A204.1 (cell line): ENCODE data around the gene CNTNAP3B.
"Not testable (repeated sequence)": the region's sequence is repeated elsewhere in the genome, so short reads cannot be mapped to it uniquely, and the experiment has no call there.

Experiments used
- FAIRE-seq: peaks from 2 replicates; lab custom pipeline; 2012; peaks lifted over from hg19 to GRCh38; lab: Jason Lieb, UNC

Gene CNTNAP3B

GRCh38 chr9:41977965-41978600 is 151.1 kb downstream of the CNTNAP3B start:
- not testable (repeated sequence) for FAIRE-seq

GRCh38 chr9:41974906-41975305 is 154.3 kb downstream of the CNTNAP3B start:
- FAIRE-seq: not testable (repeated sequence)

GRCh38 chr9:41953007-41953406 is 176.2 kb downstream of the CNTNAP3B start:
- FAIRE-seq: not testable (repeated sequence)

GRCh38 chr9:41941738-41942137 is 187.5 kb downstream of the CNTNAP3B start:
- not testable (repeated sequence) for FAIRE-seq

- not testable (repeated sequence) for FAIRE-seq
Measured at GRCh38 chr9:41938143-41938542, 191.1 kb downstream of the CNTNAP3B start.

DNA sequence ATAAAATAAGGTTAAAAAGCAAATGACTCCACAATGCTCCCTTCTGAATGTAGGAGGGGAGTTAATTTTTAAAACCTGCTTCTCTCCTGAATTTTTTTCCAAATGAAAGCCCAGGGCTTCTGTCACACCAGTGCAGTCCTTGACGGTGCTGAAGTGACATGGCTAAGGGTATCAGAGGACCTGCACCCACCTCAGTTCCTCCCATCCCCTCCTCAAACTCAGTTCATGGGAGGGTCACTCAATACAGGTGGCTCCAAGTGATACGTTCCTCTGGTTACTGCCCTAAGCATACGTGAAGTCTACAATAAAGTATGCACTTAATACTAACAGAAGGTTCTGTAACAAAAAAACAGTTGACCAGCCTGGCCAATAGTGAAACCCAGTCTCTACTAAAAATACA is 193.5 kb downstream of the CNTNAP3B start:
- FAIRE-seq: not testable (repeated sequence)

DNA sequence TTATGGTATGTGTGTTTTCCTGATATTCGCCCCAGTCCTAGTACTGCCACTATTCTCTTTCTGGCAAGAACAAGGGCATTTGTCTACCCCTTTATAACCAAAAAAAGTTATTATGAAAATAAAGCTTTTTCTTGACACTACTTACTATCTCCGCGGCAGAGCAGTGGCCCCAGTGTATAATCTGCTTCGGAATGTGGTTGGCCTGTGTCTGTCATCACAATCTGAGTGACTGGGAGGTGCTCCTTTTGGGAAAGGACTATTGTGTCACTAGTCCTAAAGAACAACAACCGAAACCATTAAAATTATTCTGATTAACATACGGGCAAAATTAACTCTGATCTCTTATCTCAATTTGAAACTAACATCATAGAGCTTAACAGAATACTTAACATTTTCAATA is 200.1 kb downstream of the CNTNAP3B start:
- FAIRE-seq: not testable (repeated sequence)

- FAIRE-seq: not testable (repeated sequence)
Measured at GRCh38 chr9:41917374-41917773, 211.9 kb downstream of the CNTNAP3B start.

DNA sequence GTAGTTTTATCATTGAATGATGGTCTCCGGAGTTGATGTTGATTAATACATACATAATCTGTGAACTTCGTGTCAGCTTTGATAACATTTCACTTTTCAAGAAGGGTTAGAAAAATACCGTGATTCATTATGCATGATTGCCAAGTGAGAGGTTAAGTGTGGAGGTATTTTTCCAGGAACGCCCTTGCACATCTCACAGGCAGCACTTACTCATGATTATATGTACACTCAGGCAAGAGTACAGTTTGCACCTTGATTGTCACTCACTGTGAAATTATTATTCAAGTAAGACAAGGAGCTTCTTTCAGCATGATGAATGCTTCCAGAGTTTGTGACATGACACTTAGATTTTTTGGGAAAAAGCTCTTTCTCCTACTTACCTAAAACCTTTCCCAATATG is 223.7 kb downstream of the CNTNAP3B start:
- FAIRE-seq: not testable (repeated sequence)

- not testable (repeated sequence) for FAIRE-seq
Measured at GRCh38 chr9:41902762-41903161, 226.5 kb downstream of the CNTNAP3B start.

DNA sequence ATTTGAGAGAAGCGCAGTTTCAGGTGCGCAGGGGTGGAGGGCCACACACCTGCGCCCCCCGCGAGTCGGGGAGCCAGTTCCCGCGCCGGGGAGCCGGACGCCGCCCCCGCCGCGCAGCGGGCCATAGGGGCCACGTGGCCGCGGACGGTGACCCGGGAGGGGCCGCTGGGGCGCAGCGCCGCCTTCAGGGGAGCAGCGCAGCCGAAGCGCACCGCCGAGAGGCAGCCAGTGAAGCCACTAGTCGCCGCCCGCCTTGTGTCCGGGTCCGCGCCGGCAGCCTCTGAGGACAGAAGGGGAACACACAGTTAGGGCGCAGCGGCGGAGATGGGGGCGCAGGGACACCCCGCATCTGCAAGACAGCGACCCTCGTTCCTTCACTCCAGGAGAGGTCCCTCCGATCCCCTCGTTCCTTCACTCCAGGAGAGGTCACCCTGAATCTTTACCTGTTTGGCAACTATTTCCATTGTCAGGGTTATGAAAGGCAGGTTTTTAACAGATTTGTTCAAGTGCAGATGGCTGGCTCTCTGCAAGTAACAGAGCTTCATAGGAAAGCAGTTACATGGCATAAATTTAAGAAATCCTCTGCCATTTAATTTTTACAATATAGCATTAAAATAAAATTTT is 230.4 kb downstream of the CNTNAP3B start:
- FAIRE-seq: not testable (repeated sequence)

DNA sequence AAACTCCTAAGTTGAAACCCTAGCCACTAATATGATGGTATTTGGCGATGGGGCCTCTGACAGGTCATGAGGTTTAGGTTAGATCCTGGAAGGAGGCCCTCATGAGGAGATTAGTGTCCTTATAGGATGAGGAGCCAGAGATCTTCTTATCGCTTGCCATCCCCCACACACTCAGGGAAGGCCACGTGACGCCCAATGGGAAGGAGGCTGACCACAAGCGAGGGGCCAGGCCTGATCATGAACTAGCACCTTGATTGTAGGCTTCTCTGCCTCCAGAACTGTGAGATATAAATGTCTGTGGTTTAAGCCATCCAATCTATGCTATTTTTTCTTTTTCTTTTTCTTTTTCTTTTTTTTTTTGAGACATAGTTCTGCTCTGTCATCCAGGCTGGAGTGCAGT is 254.7 kb downstream of the CNTNAP3B start:
- FAIRE-seq: not testable (repeated sequence)

GRCh38 chr9:41855422-41855821 is 273.8 kb downstream of the CNTNAP3B start:
- not testable (repeated sequence) for FAIRE-seq

- not testable (repeated sequence) for FAIRE-seq
Measured at GRCh38 chr9:41851848-41852740, 277.1 kb downstream of the CNTNAP3B start.

DNA sequence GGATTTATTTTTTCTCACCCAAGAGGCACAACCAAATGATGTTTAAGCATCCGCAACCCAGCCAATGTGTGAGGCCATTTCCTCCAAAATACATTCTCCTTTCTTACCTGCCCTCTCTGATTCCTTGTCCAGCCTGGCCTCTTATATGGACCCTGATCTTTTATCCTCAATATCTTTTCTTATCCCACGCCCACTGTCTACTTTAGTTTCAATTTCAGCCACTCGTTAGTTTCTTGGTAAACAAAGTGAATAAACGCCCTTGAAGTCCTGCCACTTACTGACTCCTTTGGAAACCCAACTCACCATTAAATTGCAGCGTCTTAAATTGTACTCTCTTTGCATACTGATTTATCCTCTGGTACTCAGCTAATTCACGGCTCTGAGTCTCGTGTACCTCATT is 281.4 kb downstream of the CNTNAP3B start:
- not testable (repeated sequence) for FAIRE-seq
